Medulla oblongata (tissue), 1 donor: Measurements from ENCODE around the gene BMP7.
A peak's percentile ranks its signal among the peaks of the same experiment; 100 is the strongest.

Experiments
- DNase-seq: peaks from one replicate; pipeline ENCODE4 v3.0.0-alpha.2; 2015; ENCODE audit errors: extremely low spot score

BMP7 gene

DNA sequence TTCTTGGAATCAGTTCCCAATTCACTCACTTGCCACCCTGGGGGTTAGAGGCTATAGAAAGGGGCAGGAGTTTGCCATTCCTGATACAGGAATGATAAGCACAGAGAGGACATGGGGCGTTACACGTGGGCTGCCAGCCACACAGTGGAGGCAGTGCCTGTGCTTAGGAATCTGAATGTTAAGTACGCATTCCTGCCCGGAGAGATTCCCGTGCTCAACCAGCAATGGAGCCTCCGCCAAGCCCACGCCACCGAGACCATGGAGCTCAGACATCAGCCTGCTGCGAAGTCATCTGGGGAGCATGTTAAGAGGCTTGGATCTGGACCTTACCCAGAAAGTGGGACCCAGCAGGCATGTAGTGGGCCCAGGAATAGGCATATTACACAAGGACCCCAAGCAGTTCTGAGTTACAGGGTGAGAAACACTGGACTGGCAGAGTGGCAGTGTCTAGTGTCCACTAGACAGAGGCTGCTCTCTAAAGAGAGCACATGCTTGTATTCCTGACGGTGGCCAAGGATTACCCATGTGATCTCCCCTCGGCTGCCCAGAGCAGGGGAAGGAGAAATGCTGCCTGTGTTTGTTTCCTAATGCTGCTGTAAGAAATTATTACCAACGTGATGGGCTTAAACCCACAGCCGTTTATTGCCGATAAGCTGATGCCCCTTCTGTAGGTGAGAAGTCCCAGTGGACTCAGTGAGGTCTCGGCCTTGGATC lies 138.2 kb downstream of the BMP7 start:
- DNase-seq = peak; percentile 69

DNA sequence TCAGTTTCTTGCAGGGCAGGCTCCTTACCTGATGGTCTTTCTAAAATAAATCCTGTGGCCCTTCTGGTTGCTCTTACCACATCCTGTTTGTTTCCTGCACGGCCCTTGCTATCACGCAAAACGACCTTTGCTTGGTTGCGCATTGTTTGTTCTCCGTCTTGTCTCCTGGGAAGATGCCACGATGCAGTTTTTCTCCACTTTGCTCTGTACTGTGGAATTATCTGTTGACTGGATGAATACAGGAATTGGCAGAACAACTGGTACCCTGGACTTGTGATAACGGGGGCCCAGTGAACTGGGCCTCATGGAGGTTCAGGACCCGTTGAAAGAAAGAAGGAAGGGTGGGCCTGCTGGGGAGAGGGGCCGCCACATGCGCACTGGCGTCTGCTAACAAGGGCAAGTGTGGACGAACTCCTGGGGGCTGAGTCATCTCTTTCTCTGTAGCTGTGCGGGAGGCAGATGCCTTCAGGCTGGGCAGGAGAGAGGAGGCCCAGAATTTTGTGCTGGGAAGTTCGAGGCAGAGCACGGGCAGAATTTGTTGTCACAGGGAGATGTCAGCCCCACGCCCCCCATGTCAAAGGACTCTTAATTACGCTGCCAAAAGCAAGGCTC lies 139.9 kb downstream of the BMP7 start:
- no peak for DNase-seq

DNA sequence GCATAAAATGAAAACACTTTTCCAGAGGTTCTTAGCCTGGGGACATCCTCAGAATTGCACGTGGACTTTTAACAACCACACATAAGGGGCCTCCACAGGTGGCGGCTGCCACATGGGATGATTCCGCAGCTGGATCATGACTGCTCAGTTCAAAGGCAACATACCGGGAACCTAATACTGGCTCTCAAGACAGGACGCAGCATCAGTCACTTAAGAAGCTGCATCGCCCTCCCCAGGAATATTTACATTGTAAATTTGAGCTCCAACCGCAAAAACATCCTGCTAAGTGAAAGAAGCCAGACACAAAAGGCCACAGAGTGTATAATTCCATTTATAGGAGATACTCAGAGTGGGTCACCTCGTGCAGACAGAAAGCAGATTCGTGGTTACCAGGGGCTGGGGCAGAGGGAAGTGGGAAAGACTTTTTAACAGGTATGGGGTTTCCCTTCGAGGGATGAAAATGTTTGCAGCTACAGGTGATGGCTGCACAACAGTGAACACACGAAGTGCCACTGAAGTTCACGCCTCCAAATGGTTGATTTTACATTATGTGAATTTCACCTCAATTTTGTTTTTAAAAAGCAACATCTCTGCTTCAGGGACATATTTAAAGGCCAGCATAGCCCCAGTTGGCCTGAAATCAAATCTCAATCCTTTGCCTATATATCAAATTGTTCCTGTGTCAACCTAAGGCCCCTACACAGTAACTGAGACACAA lies 141.5 kb downstream of the BMP7 start:
- DNase-seq = no peak

DNA sequence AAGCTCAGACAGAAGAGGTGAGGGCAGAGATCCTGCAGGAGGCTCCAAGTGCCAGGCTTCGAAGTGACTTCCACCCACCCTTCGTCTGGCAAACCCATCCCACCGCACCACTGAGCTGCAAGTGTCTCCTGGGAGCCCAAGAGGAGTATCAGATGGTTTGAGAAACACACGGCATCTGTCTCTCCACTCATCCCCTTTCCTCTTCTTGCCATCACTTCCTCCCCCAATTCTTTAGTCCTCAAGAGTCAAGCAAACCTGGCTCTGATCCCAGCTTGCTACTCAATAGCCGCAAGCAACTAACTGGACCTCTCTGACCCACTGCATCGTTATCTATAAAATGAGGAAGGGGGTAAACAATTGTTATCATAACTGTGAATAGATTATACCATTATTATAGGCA lies 142.1 kb downstream of the BMP7 start:
- no peak for DNase-seq

DNA sequence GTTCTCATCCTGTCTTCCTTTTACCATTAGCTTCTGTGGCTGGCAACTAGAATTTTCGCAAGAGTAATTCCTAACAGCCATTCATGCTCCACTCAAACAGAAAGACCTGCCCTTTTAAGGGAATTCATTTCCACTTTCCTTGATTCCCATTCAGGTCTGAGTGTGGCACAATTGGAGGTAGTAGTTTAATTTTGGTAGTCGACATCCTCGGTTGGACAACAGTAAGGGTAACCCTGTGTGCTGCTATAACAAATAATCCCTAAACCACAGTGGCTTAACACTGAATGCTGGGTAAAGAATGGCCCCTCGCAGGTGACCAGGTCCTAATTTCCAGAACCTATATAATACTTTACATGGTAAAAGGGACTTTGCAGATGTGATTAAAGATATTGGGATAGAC lies 142.9 kb downstream of the BMP7 start:
- no peak for DNase-seq

DNA sequence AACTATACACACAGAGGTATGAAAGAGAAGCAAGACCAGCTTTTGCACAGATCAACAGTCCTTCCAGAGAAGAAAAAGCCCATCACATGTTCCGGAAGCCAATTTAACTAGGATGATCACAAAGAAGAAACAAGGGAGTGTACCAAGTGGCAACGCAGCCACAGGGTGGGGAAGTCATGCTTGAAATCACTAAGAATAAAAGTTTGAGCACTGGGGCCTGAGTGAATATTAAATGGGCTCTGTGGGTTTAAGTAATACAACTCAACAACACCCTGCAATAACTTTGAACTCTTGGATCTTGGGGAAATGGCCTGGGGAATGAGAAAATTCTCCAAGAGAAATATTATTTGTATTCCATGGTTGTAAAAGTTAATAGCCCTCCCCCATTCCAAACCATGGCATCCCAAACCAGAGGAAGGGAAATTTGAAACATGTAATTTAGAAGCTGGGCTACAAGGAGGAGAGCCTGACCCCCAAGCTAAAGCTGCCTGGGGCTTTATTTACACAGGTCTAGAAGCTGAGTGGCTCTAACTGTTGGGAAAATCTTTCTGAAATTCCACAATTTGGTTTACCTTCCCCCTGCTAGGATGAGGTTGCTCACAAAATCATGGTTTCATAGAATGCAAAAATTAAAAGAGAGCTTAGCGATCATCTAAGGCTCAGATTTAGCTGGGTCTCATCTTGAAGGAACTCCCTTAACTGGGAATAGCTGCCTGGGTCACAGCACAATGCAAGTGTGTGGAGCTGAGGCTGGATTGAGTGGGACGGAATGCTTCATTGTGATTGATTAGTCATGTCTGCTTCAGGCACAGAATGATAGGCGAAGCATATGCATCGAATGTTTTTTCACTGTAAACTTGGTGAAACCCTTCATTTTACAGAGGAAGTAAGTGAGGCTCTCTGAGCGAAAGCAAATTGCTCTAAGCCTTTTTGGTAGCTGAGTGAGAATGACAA lies 143.6 kb downstream of the BMP7 start:
- no peak for DNase-seq

DNA sequence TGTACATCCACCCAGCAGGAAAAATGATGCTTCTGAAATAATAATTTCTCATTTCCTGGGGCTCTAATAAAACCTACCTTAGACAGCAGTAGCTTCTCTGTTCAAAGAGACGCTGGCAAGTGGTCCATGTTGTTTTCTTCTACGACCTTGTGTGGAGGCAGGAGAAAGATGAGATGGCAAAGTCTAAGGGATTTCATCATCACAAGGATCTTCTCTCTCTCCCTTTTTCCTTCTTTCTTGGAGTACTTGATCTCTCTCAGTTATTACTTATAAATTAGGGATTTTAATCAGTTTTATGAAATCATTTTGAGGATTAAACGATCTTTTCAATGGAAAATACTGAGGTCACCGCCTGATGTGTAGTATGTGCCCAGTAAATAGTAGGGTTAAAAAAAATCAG lies 147.5 kb downstream of the BMP7 start:
- no peak for DNase-seq
